Cardiac fibroblast (primary cell): Measurements from ENCODE around the gene STAG3.
"Not testable (repeated sequence)": the region's sequence is repeated elsewhere in the genome, so short reads cannot be mapped to it uniquely, and the experiment has no call there.

Experiments used
- DNase-seq, 2 donors: peaks; one replicate each; pipeline versions ENCODE4 v3.0.0 to v3.0.0-alpha.2; 2010; ENCODE audit warnings: low read depth in 2 of 2
- H3K4me3 ChIP-seq, 2 donors: replicated peaks in 1 of 2; 1 replicate in 1 of 2; 2 replicates in 1 of 2; pipeline ENCODE4 v1.5.1; 2011; ENCODE audit warnings: low read depth in 2 of 2, low read length in 2 of 2, mild to moderate bottlenecking in 2 of 2, moderate library complexity in 1 of 2
- TF ChIP-seq, protein P1 (sequence below): IDR thresholded peaks from one replicate; pipeline ENCODE4 v1.5.1; 2011; ENCODE audit warnings: low read depth, mild to moderate bottlenecking, low read length, inconsistent platforms

The STAG3 gene

DNA sequence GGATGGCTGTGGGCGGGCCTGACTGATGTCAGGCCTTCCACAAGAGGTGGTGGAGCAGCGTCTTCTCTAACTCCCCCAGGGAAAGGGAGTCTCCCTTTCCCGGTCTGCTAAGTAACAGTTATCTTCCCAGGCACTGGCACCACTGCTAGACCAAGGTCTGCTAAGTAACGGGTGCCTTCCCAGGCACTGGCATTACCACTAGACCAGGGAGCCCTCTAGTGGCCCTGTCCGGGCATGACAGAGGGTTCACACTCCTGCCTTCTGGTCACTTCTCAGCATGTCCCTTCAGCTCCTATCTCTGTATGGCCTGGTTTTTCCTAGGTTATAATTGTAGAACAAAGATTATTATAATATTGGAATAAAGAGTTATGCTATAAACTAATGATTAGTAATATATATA, 40.2 kb downstream of the STAG3 start:
- not testable (repeated sequence) for H3K4me3 ChIP-seq, DNase-seq
- TF ChIP-seq, protein P1, sequence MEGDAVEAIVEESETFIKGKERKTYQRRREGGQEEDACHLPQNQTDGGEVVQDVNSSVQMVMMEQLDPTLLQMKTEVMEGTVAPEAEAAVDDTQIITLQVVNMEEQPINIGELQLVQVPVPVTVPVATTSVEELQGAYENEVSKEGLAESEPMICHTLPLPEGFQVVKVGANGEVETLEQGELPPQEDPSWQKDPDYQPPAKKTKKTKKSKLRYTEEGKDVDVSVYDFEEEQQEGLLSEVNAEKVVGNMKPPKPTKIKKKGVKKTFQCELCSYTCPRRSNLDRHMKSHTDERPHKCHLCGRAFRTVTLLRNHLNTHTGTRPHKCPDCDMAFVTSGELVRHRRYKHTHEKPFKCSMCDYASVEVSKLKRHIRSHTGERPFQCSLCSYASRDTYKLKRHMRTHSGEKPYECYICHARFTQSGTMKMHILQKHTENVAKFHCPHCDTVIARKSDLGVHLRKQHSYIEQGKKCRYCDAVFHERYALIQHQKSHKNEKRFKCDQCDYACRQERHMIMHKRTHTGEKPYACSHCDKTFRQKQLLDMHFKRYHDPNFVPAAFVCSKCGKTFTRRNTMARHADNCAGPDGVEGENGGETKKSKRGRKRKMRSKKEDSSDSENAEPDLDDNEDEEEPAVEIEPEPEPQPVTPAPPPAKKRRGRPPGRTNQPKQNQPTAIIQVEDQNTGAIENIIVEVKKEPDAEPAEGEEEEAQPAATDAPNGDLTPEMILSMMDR, result peak; percentile 41

DNA sequence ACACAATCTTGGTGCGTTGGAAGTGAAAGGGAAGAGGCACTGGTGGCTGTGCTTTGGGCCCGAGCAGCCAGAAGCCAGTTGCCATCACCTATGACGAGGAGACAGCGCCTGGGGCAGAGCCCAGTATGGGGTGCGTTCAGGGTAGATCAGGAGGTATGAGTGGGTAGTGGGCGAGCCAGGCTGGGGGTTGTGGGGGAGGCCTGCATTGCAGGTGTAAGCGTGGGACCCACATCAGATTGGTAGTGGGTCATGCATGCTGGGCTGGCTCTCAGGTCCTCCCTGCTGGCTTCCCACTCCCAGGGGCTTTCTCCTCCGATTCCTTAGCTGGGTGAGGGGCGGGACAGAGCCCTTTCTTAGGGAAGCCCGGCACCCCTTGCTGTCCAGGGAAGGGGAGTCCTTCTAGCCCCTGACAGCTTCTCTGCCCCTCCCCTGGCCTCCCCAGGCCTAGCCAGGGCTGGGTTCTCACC, 41.6 kb downstream of the STAG3 start:
- no peak for DNase-seq
- TF ChIP-seq, protein P1, result no peak
- H3K4me3 ChIP-seq, result no peak overlapping the region

DNA sequence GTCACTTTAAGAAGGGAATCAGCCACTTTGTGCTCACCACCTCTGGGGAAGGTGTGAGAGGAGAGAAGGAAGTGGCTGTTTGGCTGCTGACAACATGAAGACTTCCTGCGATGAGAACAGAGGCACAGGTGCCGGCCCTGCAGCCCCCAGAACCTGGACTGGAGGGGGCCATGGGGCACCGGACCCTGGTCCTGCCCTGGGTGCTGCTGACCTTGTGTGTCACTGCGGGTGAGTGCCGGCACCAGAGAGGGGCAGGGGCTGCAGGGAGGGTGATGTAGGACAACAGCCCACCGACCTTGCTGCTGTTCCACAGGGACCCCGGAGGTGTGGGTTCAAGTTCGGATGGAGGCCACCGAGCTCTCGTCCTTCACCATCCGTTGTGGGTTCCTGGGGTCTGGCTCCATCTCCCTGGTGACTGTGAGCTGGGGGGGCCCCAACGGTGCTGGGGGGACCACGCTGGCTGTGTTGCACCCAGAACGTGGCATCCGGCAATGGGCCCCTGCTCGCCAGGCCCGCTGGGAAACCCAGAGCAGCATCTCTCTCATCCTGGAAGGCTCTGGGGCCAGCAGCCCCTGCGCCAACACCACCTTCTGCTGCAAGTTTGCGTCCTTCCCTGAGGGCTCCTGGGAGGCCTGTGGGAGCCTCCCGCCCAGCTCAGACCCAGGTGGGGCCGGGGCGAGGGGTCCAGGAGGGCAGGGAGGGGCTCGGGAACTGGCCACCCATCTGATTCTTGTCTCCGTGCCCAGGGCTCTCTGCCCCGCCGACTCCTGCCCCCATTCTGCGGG, 42.3 kb downstream of the STAG3 start, which contains the start of gene PVRIG:
Gene PVRIG, plus strand, starts transcription at position 149 of the 785 bp plus-strand sequence. Its CDS starts 22 bp downstream, at position 171.
- H3K4me3 ChIP-seq, DNase-seq: not testable (repeated sequence)

- TF ChIP-seq, protein P1, result no peak
- no peak for DNase-seq
- H3K4me3 ChIP-seq, result no peak overlapping the region
These were observed 43.0 kb downstream of the STAG3 start for GRCh38 chr7:100220586-100221230.

DNA sequence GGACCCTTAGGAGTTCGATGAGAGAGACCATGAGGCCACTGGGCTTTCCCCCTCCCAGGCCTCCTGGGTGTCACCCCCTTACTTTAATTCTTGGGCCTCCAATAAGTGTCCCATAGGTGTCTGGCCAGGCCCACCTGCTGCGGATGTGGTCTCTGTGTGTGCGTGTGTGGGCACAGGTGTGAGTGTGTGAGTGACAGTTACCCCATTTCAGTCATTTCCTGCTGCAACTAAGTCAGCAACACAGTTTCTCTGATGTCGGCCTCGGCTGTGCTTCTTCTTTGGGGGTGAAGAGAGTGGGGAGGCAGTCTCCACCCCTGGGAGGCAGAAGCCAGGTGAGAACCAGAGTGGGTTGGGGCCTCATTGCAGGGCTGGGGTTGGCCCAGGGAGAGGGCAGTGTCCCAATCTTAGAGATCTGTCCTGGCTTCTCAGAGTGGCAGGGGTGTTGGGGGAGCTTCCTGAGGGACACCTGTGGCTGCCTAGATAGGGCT, 43.6 kb downstream of the STAG3 start:
- TF ChIP-seq, protein P1, result no peak
- DNase-seq, result no peak
- no peak overlapping the region for H3K4me3 ChIP-seq

DNA sequence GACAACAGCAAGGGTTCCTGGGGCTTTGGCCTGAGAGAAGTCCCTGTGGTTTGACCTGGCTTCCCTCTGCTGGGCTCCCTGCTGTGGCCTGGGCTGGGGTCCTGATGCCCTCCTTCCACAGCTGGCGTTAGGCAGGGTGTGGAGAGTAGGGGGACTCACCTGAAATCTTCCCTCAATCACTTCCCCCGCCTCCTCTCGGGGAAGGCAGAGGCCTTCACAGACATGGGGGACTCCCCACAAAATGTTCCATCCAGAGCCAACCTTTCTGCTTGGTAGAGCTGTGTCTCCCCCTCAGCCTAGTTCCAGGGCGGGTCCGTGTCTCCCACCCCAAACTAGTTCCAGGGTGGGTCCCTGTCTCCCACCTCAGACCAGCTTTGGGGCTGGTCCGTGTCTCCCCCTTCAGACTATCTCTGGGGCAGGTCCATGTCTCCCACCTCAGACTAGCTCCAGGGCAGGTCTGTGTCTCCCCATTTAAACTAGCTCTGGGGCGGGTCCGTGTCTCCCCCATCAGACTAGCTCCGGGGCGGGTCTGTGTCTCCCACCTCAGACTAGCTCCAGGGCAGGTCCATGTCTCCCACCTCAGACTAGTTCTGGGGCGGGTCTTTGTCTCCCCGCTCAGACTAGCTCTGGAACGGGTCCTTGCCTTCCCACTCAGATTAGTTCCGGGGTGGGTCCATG, 44.2 kb downstream of the STAG3 start:
- no peak overlapping the region for H3K4me3 ChIP-seq
- TF ChIP-seq, protein P1, result no peak
- DNase-seq, result no peak
